Ishikawa (cell line): Measurements from ENCODE around the gene CCDC149.

Source experiments
- CEBPB ChIP-seq: IDR thresholded peaks from 2 replicates; pipeline ENCODE4 v1.6.1; 2012
- CREB1 ChIP-seq: IDR thresholded peaks from 2 replicates; pipeline ENCODE4 v1.6.1; 2012; ENCODE audit warnings: low read depth
- EGR1 ChIP-seq: IDR thresholded peaks from 2 replicates; pipeline ENCODE4 v1.6.1; 2012
- EP300 ChIP-seq: IDR thresholded peaks from 2 replicates; pipeline ENCODE4 v1.6.1; 2012; ENCODE audit warnings: borderline replicate concordance
- FOXM1 ChIP-seq: IDR thresholded peaks from 2 replicates; pipeline ENCODE4 v1.6.1; 2012; ENCODE audit warnings: low read depth, borderline replicate concordance
- NFIC ChIP-seq: IDR thresholded peaks from 2 replicates; pipeline ENCODE4 v1.6.1; 2012
- RAD21 ChIP-seq: IDR thresholded peaks from 2 replicates; pipeline ENCODE4 v1.6.1; 2012; ENCODE audit warnings: low read depth
- TAF1 ChIP-seq: IDR thresholded peaks from 2 replicates; pipeline ENCODE4 v1.6.1; 2012; ENCODE audit warnings: low read depth, mild to moderate bottlenecking
- TCF12 ChIP-seq: IDR thresholded peaks from 2 replicates; pipeline ENCODE4 v1.6.1; 2012; ENCODE audit warnings: low read depth
- TEAD4 ChIP-seq: IDR thresholded peaks from 2 replicates; pipeline ENCODE4 v1.6.1; 2012
- YY1 ChIP-seq: IDR thresholded peaks from 2 replicates; pipeline ENCODE4 v1.6.1; 2012; ENCODE audit warnings: low read depth
- ZBTB7A ChIP-seq: IDR thresholded peaks from 2 replicates; pipeline ENCODE4 v1.6.1; 2012; ENCODE audit warnings: low read depth
- TF ChIP-seq, protein P1 (sequence below): IDR thresholded peaks from 2 replicates; pipeline ENCODE4 v1.6.1; 2012
- TF ChIP-seq, protein P2 (sequence below): IDR thresholded peaks from 2 replicates; pipeline ENCODE4 v1.6.1; 2012; ENCODE audit warnings: low read depth, mild to moderate bottlenecking
- TF ChIP-seq, protein P3 (sequence below): IDR thresholded peaks from 2 replicates; pipeline ENCODE4 v1.6.1; 2012

CCDC149 gene

DNA sequence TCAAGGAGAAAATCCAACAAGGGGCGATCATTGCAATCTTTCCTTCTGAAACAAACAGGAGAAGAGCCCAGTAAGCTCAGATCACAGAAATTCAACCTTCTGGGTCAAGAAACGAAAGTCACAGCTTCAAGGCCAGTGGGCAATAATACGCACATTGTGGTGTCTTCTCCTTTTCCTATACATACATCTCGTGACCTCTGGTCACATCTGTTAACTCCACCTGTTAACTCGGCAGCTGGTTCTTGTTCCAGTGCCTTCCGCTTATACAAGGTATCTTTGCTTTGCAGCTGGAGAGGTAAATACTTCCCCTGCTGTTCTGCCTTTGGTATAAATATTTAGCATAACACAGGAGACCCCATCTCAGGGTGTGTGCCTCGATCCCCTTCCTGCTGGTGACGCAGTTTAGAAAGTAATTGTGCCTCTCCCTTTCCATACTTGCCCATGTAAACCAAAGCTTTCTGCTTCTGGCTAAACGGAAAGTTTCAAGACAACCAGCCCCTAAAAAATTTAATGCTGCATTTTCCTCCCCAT is 45.0 kb downstream of the CCDC149 start:
- TF ChIP-seq TAF1 (no peak), CREB1 (no peak), TEAD4 (no peak), EGR1 (no peak), YY1 (no peak), CEBPB (no peak), NFIC (no peak), ZBTB7A (no peak), TCF12 (no peak), FOXM1 (no peak), EP300 (no peak), RAD21 (no peak)
- TF ChIP-seq, protein P1, sequence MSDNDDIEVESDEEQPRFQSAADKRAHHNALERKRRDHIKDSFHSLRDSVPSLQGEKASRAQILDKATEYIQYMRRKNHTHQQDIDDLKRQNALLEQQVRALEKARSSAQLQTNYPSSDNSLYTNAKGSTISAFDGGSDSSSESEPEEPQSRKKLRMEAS = no peak
- TF ChIP-seq, protein P2, sequence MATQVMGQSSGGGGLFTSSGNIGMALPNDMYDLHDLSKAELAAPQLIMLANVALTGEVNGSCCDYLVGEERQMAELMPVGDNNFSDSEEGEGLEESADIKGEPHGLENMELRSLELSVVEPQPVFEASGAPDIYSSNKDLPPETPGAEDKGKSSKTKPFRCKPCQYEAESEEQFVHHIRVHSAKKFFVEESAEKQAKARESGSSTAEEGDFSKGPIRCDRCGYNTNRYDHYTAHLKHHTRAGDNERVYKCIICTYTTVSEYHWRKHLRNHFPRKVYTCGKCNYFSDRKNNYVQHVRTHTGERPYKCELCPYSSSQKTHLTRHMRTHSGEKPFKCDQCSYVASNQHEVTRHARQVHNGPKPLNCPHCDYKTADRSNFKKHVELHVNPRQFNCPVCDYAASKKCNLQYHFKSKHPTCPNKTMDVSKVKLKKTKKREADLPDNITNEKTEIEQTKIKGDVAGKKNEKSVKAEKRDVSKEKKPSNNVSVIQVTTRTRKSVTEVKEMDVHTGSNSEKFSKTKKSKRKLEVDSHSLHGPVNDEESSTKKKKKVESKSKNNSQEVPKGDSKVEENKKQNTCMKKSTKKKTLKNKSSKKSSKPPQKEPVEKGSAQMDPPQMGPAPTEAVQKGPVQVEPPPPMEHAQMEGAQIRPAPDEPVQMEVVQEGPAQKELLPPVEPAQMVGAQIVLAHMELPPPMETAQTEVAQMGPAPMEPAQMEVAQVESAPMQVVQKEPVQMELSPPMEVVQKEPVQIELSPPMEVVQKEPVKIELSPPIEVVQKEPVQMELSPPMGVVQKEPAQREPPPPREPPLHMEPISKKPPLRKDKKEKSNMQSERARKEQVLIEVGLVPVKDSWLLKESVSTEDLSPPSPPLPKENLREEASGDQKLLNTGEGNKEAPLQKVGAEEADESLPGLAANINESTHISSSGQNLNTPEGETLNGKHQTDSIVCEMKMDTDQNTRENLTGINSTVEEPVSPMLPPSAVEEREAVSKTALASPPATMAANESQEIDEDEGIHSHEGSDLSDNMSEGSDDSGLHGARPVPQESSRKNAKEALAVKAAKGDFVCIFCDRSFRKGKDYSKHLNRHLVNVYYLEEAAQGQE = no peak
- TF ChIP-seq, protein P3, sequence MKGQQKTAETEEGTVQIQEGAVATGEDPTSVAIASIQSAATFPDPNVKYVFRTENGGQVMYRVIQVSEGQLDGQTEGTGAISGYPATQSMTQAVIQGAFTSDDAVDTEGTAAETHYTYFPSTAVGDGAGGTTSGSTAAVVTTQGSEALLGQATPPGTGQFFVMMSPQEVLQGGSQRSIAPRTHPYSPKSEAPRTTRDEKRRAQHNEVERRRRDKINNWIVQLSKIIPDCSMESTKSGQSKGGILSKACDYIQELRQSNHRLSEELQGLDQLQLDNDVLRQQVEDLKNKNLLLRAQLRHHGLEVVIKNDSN = no peak

GRCh38 chr4:24867251-24867650 is 45.6 kb downstream of the CCDC149 start:
- TF ChIP-seq EP300 (no peak), CREB1 (no peak), CEBPB (no peak), TCF12 (no peak), FOXM1 (no peak), TEAD4 (no peak), YY1 (no peak), NFIC (no peak), TAF1 (no peak), ZBTB7A (no peak), EGR1 (no peak), RAD21 (no peak)
- TF ChIP-seq, protein P2 = no peak
- TF ChIP-seq, protein P3 = no peak
- TF ChIP-seq, protein P1 = no peak

DNA sequence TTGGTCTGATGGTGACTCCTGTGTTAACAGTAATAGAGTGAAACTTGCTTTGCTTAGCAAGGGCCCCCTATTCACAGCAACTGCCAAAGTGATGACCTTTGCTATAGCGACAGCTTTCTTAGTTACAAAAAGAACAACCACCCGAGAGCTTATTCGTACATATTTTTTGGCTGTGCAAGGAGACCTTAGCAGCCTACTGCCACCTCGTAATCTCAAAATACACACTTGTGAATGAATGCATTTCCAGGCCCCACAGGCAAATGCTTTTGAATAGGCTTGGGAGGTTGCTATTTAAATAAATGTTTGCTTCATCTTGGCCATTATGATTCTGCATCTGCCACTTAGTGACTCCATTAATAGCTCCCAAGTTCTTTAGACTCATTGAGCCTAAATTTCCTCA is 47.4 kb downstream of the CCDC149 start:
- TF ChIP-seq CEBPB (no peak), CREB1 (no peak), YY1 (no peak), FOXM1 (no peak), TCF12 (no peak), TEAD4 (no peak), TAF1 (no peak), RAD21 (no peak)
- TF ChIP-seq, protein P1 = no peak

- TF ChIP-seq TEAD4 (no peak), TCF12 (no peak), TAF1 (no peak), CREB1 (no peak), NFIC (no peak), EP300 (no peak), EGR1 (no peak), YY1 (no peak), RAD21 (no peak), ZBTB7A (no peak), CEBPB (no peak), FOXM1 (no peak)
- TF ChIP-seq, protein P1 = no peak
- TF ChIP-seq, protein P2 = no peak
- TF ChIP-seq, protein P3 = no peak
Observed at GRCh38 chr4:24863799-24864198, 49.0 kb downstream of the CCDC149 start.
